Activated CD4-positive, alpha-beta memory T cell treated with anti-CD3 and anti-CD28 coated beads for 36 hours (primary cell): Measurements from ENCODE around the gene CCDC127. TPM values are rescaled to one million over a fixed set of nuclear protein-coding genes. Genes with fewer than 3 reads are reported as not detected.
A peak's percentile ranks its signal among the peaks of the same experiment; 100 is the strongest.
"Not testable (repeated sequence)": the region's sequence is repeated elsewhere in the genome, so short reads cannot be mapped to it uniquely, and the experiment has no call there.

Experiments
- CTCF ChIA-PET: fragments of 350-600 bp; sonication (Branson Sonifier 250); formaldehyde crosslinking; loops from one replicate; lab custom pipeline; 2021; ENCODE audit warnings: antibody characterized with exemption, inconsistent platforms; lab: Charles Lee
- POLR2A ChIA-PET: fragments of 350-600 bp; sonication (Branson Sonifier 250); formaldehyde crosslinking; loops from one replicate; lab custom pipeline; 2021; ENCODE audit warnings: antibody characterized with exemption; lab: Charles Lee
- DNase-seq: peaks from one replicate; pipeline ENCODE4 v3.0.0-alpha.2; 2020
- H3K27ac Mint-ChIP-seq: one replicate; pipeline ENCODE4 v1.8.0; 2021; ENCODE audit warnings: mixed read lengths
- H3K27me3 Mint-ChIP-seq: one replicate; pipeline ENCODE4 v1.8.0; 2021; ENCODE audit warnings: mixed read lengths
- H3K36me3 Mint-ChIP-seq: one replicate; pipeline ENCODE4 v1.8.0; 2021; ENCODE audit warnings: mixed read lengths
- H3K4me1 Mint-ChIP-seq: one replicate; pipeline ENCODE4 v1.8.0; 2021; ENCODE audit warnings: low read depth, mixed read lengths
- H3K4me3 Mint-ChIP-seq: one replicate; pipeline ENCODE4 v1.8.0; 2021; ENCODE audit warnings: mild to moderate bottlenecking, mixed read lengths
- H3K9me3 Mint-ChIP-seq: one replicate; pipeline ENCODE4 v1.8.0; 2021; ENCODE audit warnings: mixed read lengths
- intact Hi-C: fragments of 100-400 bp; cut with micrococcal nuclease; formaldehyde crosslinking; loops from one replicate; pipeline ENCODE4 v1.15.1; 2023
- total RNA-seq, 2 experiments: library from RNA; stranded (reverse); gene quantifications; one replicate each; pipeline ENCODE4 v1.2.3, GENCODE V29; 2021

CCDC127 gene
- total RNA-seq, 2 experiments from 2014 or later, result 4.3 to 5.0 TPM

DNA sequence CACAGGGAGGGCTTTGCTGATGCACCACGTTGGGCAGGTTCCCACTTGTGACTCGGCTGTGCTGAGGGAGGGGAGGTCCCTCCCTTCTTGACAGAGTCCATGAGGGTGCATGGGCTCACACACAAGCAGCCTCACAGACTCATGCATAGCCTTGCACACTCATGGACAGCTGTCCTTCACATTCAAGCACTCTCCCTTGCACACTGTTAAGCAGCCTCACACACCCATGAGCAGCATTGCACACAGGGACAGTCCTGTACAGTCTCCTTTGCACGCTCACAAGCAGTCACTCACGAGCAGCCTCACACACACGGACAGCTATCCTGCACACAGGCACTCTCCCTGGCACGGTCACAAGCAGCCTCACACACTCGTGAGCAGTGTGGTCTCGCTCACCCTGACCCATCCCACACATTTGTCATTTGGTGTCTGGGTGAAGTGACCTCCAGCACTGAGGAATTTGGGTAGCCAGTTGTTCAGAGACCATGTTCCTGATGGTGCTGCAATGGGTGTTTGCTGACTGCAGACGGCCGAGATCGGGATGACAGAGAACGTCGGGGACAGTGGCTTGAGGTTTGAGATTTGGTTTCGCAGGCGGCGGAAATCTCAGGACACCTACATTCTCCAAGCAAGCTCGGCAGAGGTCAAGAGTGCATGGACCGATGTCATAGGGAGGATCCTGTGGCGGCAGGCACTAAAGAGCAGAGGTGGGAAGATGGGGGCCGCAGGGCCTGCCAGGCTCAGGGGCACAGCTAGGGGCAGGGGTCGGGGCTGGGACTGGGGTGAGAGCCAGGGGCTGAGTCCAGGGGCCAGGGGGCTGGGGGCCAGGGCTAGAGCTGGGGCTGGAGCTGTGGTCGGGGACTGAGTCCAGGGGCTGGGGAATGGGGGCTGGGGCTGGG is 44.3 kb downstream of the CCDC127 start:
- H3K36me3 Mint-ChIP-seq, result no peaks in the 10 kb centered on the region
- DNase-seq, result no peak
- ChIA-PET POLR2A (no interaction called here), CTCF (no interaction called here)
- H3K4me3 Mint-ChIP-seq, result no peak overlapping the region
- no peaks in the 10 kb centered on the region for H3K4me1 Mint-ChIP-seq
- intact Hi-C loops, result no loop called here
- peaks cover 4% of the 10 kb centered on the region for H3K27me3 Mint-ChIP-seq
- no peak overlapping the region for H3K27ac Mint-ChIP-seq
- no peaks in the 10 kb centered on the region for H3K9me3 Mint-ChIP-seq

DNA sequence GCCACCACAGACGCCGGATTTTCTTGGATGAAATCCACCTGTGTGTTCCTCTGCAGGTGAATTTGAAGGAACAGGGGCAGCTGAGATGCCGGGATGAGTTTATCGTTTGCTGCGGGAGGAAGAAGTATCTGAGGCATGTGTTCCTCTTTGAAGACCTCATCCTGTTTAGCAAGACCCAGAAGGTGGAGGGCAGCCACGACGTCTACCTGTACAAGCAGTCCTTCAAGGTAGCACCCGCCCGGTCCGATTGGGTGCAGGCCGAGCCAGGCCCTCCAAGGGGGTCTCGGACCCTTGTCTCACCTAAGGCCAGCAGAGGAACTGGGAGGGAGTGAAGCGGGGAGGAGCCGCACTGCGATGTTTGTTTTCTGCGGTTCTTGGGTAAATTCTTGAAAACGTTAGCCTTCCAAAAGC is 45.1 kb downstream of the CCDC127 start:
- Mint-ChIP-seq H3K4me3 (no peak overlapping the region), H3K36me3 (no peaks in the 10 kb centered on the region), H3K27me3 (peaks cover 4% of the 10 kb centered on the region), H3K27ac (no peak overlapping the region), H3K9me3 (no peaks in the 10 kb centered on the region), H3K4me1 (no peaks in the 10 kb centered on the region)
- CTCF ChIA-PET, result no interaction called here
- POLR2A ChIA-PET, result no interaction called here
- intact Hi-C loops, result no loop called here
- no peak for DNase-seq

DNA sequence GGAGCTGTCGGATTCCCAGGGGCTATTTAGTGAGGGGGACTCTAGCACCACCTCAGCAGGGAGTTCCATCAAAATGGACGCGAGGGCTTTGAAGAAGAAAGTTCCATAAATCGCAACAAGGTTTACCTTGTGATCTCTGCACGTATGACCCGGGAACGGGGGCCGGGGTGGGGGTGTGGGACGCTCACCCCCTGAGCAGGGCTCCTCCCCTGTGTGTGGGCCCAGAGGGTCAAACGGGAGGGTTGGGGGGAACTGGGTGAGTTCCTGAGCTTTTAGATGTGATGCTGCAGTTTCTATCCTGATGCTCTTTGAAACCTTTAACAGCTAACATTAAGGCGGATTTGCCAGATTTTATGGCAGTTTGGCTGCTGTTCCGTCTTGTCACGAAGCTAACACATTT is 45.5 kb downstream of the CCDC127 start:
- Mint-ChIP-seq H3K27me3 (peaks cover 4% of the 10 kb centered on the region), H3K36me3 (no peaks in the 10 kb centered on the region), H3K4me1 (no peaks in the 10 kb centered on the region), H3K27ac (no peak overlapping the region), H3K4me3 (no peak overlapping the region), H3K9me3 (no peaks in the 10 kb centered on the region)
- peak; percentile 1 for DNase-seq
- ChIA-PET POLR2A (no interaction called here), CTCF (no interaction called here)
- intact Hi-C loops, result no loop called here

DNA sequence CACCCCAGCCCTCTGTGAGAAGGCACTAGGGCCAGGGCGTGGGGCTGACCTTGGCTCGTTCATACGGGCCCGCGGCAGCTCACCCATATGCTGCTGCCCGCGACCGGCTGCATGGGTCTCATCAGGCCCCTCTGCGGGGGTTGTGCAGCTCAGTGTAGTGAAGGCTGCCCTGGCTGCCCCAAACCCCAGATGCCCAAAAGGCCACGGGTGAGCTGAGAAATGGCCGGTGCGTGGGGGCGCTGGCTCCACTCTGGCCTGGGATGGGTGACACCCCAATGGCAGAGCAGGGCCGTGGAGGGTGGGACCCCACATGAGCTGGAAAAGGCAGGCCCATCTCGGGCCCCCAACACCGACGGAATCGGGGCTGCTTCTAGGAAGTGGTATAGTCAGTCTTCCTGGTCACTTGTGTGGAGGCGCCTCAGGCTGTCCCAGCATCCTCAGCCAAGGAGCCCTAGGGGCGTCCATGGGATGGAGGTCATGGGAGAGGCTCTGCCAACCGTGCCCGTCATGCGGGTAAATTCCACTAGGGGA is 46.1 kb downstream of the CCDC127 start:
- no peak overlapping the region for H3K4me3 Mint-ChIP-seq
- POLR2A ChIA-PET, result no interaction called here
- no peak overlapping the region for H3K27ac Mint-ChIP-seq
- no peaks in the 10 kb centered on the region for H3K9me3 Mint-ChIP-seq
- peaks cover 4% of the 10 kb centered on the region for H3K27me3 Mint-ChIP-seq
- intact Hi-C loops, result no loop called here
- no peaks in the 10 kb centered on the region for H3K36me3 Mint-ChIP-seq
- peak; percentile 5 for DNase-seq
- H3K4me1 Mint-ChIP-seq, result no peaks in the 10 kb centered on the region
- CTCF ChIA-PET, result no interaction called here

DNA sequence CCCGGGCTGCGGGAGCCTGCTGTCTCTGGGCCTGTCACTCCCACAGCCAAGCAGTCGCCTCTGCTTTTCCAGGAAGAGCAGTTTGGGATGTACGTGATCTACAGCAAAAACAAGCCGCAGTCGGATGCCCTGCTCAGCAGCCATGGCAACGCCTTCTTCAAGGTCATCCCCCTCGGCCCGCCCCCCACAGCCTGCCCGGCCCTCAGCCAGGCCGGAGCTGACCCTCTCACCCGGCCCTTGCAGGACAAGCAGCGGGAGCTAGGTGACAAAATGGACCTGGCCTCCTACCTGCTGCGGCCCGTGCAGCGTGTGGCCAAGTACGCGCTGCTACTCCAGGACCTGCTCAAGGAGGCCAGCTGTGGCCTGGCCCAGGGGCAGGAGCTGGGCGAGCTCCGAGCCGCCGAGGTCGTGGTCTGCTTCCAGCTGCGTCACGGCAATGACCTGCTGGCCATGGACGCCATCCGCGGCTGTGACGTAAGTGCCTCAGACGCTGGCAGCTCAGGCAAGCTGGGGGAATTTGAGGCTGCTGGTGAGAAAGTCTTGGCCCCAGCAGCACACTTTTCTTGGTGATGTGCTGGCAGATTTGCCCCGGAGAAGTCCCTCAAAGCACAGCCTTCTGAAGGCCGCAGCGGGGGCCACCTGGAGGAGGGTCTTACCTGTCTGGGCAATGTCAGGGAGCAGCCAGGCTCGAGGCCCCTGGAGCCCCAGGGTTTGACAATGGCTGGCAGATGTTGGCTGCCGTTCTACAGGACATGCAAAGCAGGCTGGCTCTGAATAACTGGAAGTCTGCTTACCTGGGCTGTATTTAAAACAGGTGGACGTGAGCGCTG is 46.8 kb downstream of the CCDC127 start:
- no peaks in the 10 kb centered on the region for H3K9me3 Mint-ChIP-seq
- intact Hi-C loops, result no loop called here
- H3K27me3 Mint-ChIP-seq, result peaks cover 4% of the 10 kb centered on the region
- no peak overlapping the region for H3K4me3 Mint-ChIP-seq
- H3K36me3 Mint-ChIP-seq, result no peaks in the 10 kb centered on the region
- POLR2A ChIA-PET, result no interaction called here
- CTCF ChIA-PET, result no interaction called here
- no peaks in the 10 kb centered on the region for H3K4me1 Mint-ChIP-seq
- no peak overlapping the region for H3K27ac Mint-ChIP-seq
- DNase-seq, result peak; percentile 3

DNA sequence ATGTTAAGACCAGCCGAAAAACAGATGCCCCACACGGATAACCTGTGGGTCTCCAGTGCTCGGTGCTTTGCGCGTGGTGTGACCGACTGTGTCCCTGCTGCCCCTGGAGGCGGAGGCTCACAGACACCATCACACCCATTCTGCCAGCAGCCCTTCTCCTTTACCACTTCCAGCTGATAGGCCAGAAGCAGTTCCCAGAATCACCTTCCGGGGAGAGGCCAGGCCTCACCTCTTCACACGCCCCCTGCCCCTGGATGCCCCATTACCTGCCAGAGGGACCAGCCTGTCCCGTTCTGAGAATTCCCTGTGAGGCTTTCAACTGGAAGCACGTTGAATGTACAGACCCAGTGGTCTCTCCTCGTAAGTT is 48.2 kb downstream of the CCDC127 start:
- H3K4me1 Mint-ChIP-seq, result no peaks in the 10 kb centered on the region
- ChIA-PET POLR2A (no interaction called here), CTCF (no interaction called here)
- H3K9me3 Mint-ChIP-seq, result no peaks in the 10 kb centered on the region
- no peak for DNase-seq
- no peaks in the 10 kb centered on the region for H3K36me3 Mint-ChIP-seq
- no peak overlapping the region for H3K4me3 Mint-ChIP-seq
- peaks cover 4% of the 10 kb centered on the region for H3K27me3 Mint-ChIP-seq
- intact Hi-C loops, result no loop called here
- H3K27ac Mint-ChIP-seq, result no peak overlapping the region

DNA sequence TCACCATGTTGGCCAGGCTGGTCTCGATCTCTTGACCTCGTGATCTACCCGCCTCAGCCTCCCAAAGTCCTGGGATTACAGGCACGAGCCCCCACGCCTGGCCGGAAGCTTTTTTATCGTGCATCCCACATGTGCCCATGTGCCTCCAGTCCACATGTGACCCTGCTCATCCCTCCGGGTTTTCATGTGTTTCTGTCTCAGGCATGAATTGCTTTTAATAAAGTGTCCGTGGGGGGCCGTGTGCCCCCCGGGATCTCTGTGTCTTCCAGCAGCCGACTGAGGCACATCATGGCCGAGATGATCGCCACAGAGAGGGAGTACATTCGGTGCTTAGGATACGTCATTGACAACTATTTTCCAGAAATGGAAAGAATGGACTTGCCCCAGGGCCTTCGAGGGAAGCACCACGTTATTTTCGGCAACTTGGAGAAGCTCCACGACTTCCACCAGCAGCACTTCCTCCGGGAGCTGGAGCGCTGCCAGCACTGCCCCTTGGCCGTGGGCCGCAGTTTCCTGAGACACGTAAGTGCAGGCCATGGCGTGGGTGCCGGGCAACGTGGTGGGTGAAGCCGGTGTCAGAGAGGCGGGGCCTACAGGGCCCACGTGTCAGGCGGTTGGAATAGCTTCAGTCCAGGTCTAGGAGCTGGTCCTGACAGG is 48.8 kb downstream of the CCDC127 start:
- POLR2A ChIA-PET, result no interaction called here
- H3K9me3 Mint-ChIP-seq, result no peaks in the 10 kb centered on the region
- no peak overlapping the region for H3K27ac Mint-ChIP-seq
- no peaks in the 10 kb centered on the region for H3K36me3 Mint-ChIP-seq
- CTCF ChIA-PET, result no interaction called here
- H3K27me3 Mint-ChIP-seq, result peaks cover 4% of the 10 kb centered on the region
- no peaks in the 10 kb centered on the region for H3K4me1 Mint-ChIP-seq
- no peak overlapping the region for H3K4me3 Mint-ChIP-seq
- intact Hi-C loops, result no loop called here
- DNase-seq, result peak; percentile 3

DNA sequence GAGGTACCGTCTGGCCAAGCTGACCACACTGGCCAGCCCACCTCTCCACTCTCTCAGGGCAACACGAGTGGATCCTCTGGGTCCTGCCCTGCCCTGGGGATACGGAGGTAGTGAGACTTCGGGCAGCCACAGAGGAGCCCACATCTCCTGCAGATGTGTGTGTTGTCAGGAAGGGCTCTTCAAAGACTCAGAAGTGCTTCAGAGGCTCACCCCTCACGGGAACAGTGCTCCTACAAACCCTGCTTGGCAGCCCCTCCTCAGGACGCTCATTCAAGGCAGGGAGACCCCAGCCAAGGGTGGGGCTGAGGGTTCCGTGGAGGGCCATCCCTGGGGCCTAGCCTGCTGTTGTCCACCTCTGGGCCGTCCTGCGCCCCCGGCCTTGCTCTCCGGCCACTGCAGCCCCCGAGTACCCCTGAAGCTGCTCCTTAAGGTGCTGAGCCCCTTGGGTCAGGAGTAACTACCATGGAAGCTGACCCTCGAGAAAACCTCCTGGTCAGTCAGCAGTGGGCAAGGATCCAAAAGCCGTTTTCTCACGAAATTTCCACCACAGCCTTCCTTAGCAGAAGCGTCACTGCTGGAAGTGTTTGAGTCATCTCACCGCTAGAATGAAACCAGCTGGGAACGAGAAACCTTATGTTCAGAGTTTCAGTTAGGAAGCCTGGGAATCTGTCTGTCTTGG is 49.8 kb downstream of the CCDC127 start:
- no peak overlapping the region for H3K27ac Mint-ChIP-seq

DNA sequence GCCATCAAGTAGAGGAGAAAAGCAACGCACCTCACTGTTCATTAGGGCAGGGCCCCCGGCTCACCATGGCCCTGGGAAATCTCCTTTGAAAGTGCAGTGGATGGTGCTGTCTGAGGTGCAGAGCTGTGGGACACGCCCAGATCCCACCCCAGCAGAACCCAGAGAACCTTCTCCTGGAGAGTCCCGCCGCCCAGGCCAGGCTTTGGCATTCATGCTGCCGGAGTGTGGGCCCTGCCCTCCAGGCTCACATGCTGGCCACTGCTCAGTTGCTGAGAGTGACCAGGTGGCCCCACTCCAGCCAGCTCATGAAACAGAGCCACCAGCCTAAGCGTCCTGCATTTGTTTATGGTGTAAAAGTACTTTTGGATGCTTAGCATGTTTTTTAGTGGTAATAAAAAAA is 50.4 kb downstream of the CCDC127 start:
- ChIA-PET POLR2A (no interaction called here), CTCF (no interaction called here)
- Mint-ChIP-seq H3K4me1 (no peaks in the 10 kb centered on the region), H3K27me3 (no peaks in the 10 kb centered on the region), H3K36me3 (no peaks in the 10 kb centered on the region), H3K4me3 (no peak overlapping the region), H3K9me3 (no peaks in the 10 kb centered on the region), H3K27ac (no peak overlapping the region)
- intact Hi-C loops, result no loop called here
- DNase-seq, result no peak

More for the DNA sequence above, 49.8 kb downstream of the CCDC127 start:
- H3K27me3 Mint-ChIP-seq, result peaks cover 4% of the 10 kb centered on the region
- no peak for DNase-seq
- ChIA-PET POLR2A (no interaction called here), CTCF (no interaction called here)
- H3K36me3 Mint-ChIP-seq, result no peaks in the 10 kb centered on the region
- no peaks in the 10 kb centered on the region for H3K9me3 Mint-ChIP-seq
- intact Hi-C loops, result no loop called here
- no peak overlapping the region for H3K4me3 Mint-ChIP-seq
- no peaks in the 10 kb centered on the region for H3K4me1 Mint-ChIP-seq

DNA sequence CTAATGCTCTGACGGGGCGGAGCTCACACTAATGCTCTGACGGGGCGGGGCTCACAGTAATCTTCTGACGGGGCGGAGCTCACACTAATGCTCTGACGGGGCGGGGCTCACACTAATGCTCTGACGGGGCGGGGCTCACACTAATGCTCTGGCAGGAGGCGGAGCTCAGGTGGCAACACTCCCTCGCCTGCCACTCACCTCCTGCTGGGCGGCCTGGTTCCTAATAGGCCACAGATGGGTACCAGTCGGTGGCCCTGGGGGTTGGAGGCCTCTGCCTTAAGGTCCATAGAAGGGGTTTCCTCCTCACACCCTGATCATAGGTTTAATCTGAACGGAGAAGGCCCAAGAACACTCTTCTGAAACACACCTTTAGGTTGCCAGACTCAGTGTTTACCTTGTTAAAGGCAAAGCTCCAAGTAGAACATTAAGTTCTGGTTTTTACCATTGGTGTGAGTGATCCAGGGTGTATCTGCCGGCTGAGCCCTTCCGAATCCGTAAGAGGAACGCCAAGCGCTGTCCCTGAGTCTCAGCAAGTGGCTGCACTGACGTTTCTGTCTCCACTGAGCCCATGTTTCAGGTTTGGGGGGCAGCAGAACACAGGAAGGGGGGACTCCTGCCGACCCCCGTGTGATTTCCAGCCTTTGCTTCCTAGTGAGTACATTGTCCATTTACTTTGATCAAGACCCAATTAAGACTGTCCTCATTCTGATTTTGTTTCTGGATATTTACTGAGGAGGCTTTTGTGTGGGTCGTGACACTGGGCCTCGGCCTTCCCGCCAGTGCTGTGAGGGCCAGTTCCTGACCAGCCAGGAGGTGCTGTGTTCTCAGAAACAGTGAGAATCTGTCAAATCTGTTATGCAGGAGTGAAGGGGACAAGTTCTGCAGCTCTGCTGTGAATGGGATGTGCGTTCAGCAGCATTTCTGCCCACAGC is 51.2 kb downstream of the CCDC127 start:
- Mint-ChIP-seq H3K27ac (no peak overlapping the region), H3K27me3 (no peaks in the 10 kb centered on the region), H3K36me3 (no peaks in the 10 kb centered on the region), H3K4me1 (no peaks in the 10 kb centered on the region), H3K9me3 (no peaks in the 10 kb centered on the region), H3K4me3 (no peak overlapping the region)
- DNase-seq, result no peak
- intact Hi-C loops, result no loop called here
- ChIA-PET POLR2A (no interaction called here), CTCF (no interaction called here)

DNA sequence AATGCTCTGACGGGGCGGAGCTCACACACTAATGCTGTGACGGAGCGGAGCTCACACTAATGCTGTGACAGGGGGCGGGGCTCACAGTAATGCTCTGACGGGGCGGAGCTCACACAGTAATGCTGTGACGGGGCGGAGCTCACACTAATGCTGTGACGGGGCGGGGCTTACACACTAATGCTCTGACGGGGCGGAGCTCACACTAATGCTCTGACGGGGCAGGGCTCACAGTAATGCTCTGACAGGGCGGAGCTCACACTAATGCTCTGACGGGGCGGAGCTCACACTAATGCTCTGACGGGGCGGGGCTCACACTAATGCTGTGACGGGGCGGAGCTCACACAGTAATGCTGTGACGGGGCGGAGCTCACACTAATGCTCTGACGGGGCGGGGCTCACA is 53.2 kb downstream of the CCDC127 start:
- H3K36me3 Mint-ChIP-seq, DNase-seq, H3K27ac Mint-ChIP-seq, POLR2A ChIA-PET, H3K4me3 Mint-ChIP-seq, H3K27me3 Mint-ChIP-seq, intact Hi-C loops, H3K4me1 Mint-ChIP-seq, H3K9me3 Mint-ChIP-seq: not testable (repeated sequence)
- CTCF ChIA-PET, result interaction anchor here (1.1 kb wide), 1 partner anchor 24 kb away, joined by 3 read pairs; no protein-coding TSS in a partner anchor
